DMS53 treated with DMSO at 0.1 percent for 48 hours (cell line): ENCODE measurements around the gene NRIP1.

ENCODE experiments used
- DNase-seq: peaks from one replicate; lab custom pipeline; 2025; ENCODE audit not compliant: unreplicated experiment; lab: John Stamatoyannopoulos, UW

NRIP1 gene

GRCh38 chr21:15010645-15011044 is 54.2 kb downstream of the NRIP1 start:
- DNase-seq: no peak

GRCh38 chr21:15009837-15010363 is 54.9 kb downstream of the NRIP1 start:
- no peak for DNase-seq

GRCh38 chr21:15007716-15008296 is 57.0 kb downstream of the NRIP1 start:
- DNase-seq: no peak

- DNase-seq: no peak
Measured at GRCh38 chr21:15006594-15007230, 58.1 kb downstream of the NRIP1 start.

DNA sequence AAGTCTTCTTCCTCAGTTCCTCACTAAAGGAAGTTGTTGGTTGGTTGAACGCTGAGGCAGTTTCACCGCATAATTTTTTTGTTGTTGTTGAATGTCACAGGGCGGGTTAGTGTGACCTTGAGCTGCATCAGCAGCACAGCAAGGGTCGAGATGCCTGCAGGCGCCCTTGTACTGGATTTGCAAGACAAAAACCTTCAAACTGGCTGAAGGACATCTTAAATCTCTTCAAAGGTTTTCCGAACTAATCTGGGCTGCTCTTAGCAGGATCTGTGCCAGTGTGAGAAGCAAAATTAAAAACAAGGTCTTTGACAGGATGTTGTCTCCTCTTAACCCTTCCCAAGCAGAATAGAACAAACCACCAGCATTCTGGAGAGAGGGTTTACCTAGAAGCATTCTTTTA is 59.4 kb downstream of the NRIP1 start:
- DNase-seq: no peak

- no peak for DNase-seq
Measured at GRCh38 chr21:15004721-15005370, 60.0 kb downstream of the NRIP1 start.

DNA sequence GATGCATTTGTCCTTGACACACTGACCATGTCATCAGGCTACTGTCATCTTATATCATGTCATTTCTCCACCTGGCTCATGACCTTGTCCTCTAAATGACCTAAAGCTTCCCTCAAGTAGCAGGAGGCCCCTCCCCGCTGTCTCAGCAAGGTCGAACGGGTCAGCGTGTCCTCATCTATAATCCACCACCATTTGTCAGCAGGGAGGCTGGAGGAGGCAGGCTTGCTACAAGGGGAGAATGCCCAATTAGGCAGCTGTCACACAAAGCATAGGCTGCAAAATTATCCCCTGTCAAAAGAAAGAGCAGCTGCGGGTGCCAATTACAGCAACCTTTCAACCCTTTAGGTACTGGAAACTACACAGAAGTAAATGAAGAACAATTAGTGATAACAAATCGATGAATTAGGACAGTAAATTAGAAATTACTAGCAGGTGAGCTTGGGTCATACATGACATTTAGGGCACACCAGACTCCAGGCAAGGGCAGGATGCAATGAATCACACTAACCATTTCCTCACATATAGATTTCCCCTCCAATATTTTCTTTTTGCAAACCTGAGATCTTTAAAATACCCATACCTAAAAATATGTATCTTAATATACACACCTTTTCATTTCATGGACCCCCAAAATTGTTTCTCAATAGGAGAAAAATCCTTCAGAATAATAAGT is 61.2 kb downstream of the NRIP1 start:
- DNase-seq: no peak

GRCh38 chr21:15001857-15002606 is 62.8 kb downstream of the NRIP1 start:
- no peak for DNase-seq

- DNase-seq: no peak
Measured at GRCh38 chr21:15001113-15001512, 63.7 kb downstream of the NRIP1 start.

DNA sequence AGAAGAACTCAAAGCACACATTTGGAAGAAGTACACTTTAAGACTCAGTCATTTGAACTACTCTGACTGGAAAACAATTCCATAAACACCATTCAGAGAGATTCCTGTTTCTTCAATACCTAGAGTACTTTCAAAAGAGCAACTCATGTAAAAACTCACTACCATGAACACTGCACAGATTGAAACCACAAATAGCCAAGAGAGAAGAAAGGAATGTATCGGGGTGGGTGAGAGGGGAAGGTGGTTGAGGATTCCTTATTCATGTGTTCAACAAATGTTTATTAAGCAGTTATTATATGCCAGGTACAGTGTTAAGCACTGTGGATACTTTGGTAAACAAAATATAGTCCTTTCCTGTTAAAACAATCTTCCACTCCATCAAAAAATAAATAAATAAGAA is 64.7 kb downstream of the NRIP1 start:
- no peak for DNase-seq

DNA sequence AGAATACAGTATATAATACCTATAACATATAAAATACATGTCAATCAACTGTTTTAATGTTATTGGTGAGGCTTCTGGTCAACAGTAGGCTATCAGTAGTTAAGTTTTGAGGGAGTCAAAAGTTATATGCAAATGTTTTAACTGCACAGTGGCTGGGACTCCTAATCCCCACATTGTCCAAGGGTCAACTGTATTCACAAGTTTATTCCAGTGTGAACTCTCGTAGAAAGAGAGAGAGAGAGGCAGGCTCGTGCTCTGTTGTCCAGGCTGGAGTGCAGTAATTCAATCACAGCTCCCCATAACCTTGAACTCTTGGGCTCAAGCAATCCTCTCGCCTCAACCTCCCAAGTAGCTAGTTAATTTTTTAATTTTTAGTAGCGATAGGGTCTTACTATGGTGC is 66.0 kb downstream of the NRIP1 start:
- no peak for DNase-seq

DNA sequence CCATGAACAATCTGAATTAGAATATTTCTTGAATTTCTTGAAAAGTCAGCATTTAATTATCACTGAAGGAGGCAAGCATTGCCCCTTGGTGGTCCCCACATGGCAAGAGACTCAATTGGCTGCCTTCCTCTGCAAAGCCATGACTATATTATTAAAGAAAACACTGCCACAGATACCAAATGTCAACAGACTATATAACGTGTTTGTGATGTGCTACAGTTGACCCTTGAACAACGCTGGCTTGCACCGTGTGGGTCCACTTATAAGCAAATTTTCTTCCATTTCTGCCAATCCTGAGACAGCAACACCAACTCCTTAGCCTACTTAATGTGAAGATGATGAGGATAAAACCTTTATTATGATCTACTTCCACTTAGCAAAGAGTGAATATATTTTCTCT is 66.5 kb downstream of the NRIP1 start:
- no peak for DNase-seq

GRCh38 chr21:14995695-14996490 is 68.9 kb downstream of the NRIP1 start:
- no peak for DNase-seq

DNA sequence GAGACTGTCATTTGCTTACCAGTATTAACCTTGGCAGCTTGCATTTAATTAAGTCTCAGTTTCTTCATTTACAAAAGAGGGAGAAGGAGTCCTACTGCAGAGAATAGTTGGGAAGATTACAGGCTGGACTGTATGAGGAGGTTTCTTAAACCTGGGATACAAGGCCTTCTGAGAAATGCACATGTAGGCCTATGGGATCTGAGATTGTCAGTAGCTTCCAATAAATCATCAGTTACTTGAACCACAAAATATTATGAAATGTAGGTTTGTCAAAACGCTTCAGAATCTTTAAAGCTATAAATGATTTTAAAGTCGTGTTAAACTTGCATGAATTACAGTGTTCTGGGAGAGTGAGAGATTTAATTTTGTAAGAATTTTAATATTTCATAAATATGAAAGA is 69.6 kb downstream of the NRIP1 start:
- DNase-seq: no peak

DNA sequence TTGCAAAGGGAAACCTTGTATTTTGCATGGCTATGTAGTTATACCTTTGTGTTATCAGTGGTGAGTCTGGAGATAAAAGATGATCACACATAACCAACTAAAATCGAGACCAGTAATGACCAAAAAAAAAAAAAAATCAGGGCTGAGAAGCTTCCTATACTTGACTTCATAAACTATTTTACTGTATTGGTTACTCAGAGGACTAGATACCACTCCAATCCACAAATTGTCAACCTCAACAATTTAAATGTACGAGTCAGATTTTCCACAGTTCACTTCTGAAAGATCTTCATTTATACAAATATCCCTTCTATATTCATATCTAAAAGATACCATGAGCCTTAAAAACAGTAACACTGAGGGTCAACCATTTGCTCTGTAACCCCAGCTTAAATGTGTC is 71.7 kb downstream of the NRIP1 start:
- DNase-seq: no peak

- no peak for DNase-seq
Measured at GRCh38 chr21:14991957-14992356, 72.8 kb downstream of the NRIP1 start.

GRCh38 chr21:14989359-14989758 is 75.4 kb downstream of the NRIP1 start:
- DNase-seq: no peak

DNA sequence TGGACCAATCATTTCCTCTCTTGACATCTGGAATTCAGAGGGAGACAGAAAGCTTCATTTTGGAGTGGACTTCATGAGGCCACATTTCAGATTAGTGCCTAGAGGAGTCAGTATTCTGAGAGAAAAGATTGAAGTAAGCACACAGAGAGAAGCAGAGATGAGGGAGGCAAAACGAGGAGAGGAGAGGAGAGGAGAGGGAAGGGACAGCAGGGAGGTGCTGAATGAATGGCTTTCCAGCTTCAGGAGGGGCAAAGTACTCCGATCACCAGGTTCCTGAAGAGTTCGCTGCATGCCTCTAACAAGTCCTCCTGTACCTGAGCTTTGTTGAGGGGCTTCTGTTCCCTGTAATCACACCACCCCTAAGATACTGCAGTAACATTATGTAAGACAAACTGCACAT is 76.0 kb downstream of the NRIP1 start:
- no peak for DNase-seq

- no peak for DNase-seq
Measured at GRCh38 chr21:14987370-14988170, 77.2 kb downstream of the NRIP1 start.

DNA sequence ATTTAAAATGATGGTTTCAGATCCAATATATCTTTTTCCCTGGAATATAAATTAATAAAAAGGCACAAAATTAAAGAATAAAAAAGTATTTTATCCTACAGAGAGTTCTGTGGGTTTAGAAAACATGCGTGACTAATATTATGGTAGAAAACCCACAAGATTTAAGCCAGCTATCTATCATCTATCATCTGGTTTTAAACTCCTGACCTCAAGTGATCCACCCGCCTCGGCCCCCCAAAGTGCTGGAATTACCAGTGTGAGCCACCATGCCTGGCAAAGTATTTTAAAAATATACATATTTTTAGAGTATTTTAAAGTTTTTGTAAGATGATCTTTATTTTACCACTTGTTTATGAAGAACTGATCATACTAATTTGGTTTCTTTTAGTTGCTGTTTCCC is 79.5 kb downstream of the NRIP1 start:
- DNase-seq: no peak
